Mammary epithelial cell (primary cell): ENCODE data around the gene SEC14L1.

Experiments used
- EZH2 ChIP-seq: IDR thresholded peaks from 2 replicates; pipeline ENCODE4 v1.6.1; 2012; ENCODE audit warnings: low read length, inconsistent platforms, borderline replicate concordance
- TF ChIP-seq, protein P1 (sequence below), 2 donors: IDR thresholded peaks in 1 of 2; conservative IDR thresholded peaks in 1 of 2; 2 replicates each; pipeline ENCODE4 v1.5.1; 2011 to 2012; ENCODE audit warnings: inconsistent platforms in 2 of 2, low read length in 2 of 2, mild to moderate bottlenecking in 2 of 2, control low read depth in 1 of 2, low read depth in 1 of 2; ENCODE audit not compliant: insufficient read depth in 1 of 2; ENCODE audit errors: extremely low read depth in 1 of 2

DNA sequence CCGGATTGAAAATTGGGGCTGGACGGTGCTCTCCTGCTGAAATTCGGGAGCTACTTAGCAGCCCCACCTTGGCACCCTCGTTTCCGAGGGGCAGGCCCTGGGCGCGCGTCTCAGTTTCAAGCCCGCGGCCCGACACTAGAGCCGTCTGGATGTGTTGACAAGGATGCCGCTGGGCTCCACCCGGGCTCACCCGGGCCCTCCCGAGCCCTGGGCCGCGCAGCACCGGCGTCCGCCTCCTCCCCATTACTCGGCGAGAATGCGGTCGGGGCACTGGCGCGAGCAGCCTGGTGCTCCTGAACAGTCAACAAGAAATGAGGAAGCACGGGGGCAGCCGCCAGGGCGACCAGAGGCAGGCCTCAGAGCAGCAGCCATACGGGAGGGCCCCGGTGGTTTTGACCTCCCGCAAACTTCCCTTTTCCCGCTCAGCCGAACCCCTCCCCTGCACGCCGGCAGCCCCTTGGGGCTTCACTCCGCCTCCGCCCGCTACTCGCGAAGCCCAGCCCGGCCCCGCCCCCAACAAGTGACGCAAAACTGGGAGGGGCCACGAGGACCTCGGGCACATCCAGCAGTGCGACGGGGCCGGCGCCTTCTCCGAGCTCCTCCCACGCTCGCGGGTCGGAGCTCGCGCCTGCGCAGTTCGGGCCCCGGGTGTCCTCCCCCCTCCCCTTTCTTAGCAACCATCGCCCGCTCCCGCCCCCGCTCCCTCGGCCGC is 447 bp upstream of the SEC14L1 start:
- TF ChIP-seq, protein P1, sequence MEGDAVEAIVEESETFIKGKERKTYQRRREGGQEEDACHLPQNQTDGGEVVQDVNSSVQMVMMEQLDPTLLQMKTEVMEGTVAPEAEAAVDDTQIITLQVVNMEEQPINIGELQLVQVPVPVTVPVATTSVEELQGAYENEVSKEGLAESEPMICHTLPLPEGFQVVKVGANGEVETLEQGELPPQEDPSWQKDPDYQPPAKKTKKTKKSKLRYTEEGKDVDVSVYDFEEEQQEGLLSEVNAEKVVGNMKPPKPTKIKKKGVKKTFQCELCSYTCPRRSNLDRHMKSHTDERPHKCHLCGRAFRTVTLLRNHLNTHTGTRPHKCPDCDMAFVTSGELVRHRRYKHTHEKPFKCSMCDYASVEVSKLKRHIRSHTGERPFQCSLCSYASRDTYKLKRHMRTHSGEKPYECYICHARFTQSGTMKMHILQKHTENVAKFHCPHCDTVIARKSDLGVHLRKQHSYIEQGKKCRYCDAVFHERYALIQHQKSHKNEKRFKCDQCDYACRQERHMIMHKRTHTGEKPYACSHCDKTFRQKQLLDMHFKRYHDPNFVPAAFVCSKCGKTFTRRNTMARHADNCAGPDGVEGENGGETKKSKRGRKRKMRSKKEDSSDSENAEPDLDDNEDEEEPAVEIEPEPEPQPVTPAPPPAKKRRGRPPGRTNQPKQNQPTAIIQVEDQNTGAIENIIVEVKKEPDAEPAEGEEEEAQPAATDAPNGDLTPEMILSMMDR (conservative IDR thresholded peaks at IDR 0.05 in 1 of 2, IDR thresholded peaks at IDR 0.05 in 1 of 2; ENCODE audit: extremely low read depth in 1 of 2, insufficient read depth in 1 of 2, low read depth in 1 of 2, low read length in 2 of 2) = peak in 1 of 2 donors; percentile 2
- TF ChIP-seq EZH2 = no peak
